Natural killer cell (primary cell): Measurements from ENCODE around the gene NUP98. TPM values are rescaled to one million over a fixed set of nuclear protein-coding genes. Genes with fewer than 3 reads are reported as not detected.

ENCODE experiments used
- ATAC-seq, 3 donors: fragments of 150-1000 bp in 2 of 3; fragments of 200-7000 bp in 1 of 3; cut with Tn5 transposase; 1 replicate in 1 of 3; 2 replicates in 2 of 3; pipeline ENCODE4 v1.10.0; 2021; ENCODE audit warnings: mild to moderate bottlenecking in 2 of 3, moderate library complexity in 2 of 3
- DNase-seq, 2 donors: peaks; one replicate each; pipeline versions ENCODE4 v3.0.0 to v3.0.0-alpha.2; 2013 to 2021; ENCODE audit warnings: mixed read lengths in 1 of 2
- H3K27ac ChIP-seq: one replicate; pipeline ENCODE4 v1.5.1; 2013; ENCODE audit warnings: mild to moderate bottlenecking, low read length
- H3K27me3 ChIP-seq: one replicate; pipeline ENCODE4 v1.6.1; 2013; ENCODE audit warnings: low read length; ENCODE audit not compliant: control insufficient read depth, insufficient read depth
- H3K36me3 ChIP-seq: one replicate; pipeline ENCODE4 v1.6.1; 2013; ENCODE audit warnings: low read length; ENCODE audit not compliant: control insufficient read depth, insufficient read depth
- H3K4me1 ChIP-seq: one replicate; pipeline ENCODE4 v1.6.1; 2013; ENCODE audit warnings: low read length; ENCODE audit not compliant: control insufficient read depth, insufficient read depth
- H3K4me3 ChIP-seq: one replicate; pipeline ENCODE4 v1.5.1; 2013; ENCODE audit warnings: low read length
- H3K9me3 ChIP-seq: one replicate; pipeline ENCODE4 v1.6.1; 2013; ENCODE audit warnings: low read length; ENCODE audit not compliant: control insufficient read depth, insufficient read depth
- H3K27ac Mint-ChIP-seq, 2 donors: one replicate each; pipeline ENCODE4 v1.8.0; 2022; ENCODE audit warnings: mild to moderate bottlenecking in 2 of 2, mixed read lengths in 2 of 2, moderate library complexity in 1 of 2
- H3K27me3 Mint-ChIP-seq, 2 donors: one replicate each; pipeline ENCODE4 v1.8.0; 2022; ENCODE audit warnings: low read depth in 2 of 2, mixed read lengths in 2 of 2
- H3K36me3 Mint-ChIP-seq: one replicate; pipeline ENCODE4 v1.8.0; 2022; ENCODE audit warnings: mixed read lengths
- H3K4me1 Mint-ChIP-seq, 2 donors: one replicate each; pipeline ENCODE4 v1.8.0; 2022; ENCODE audit warnings: mixed read lengths in 2 of 2
- H3K4me3 Mint-ChIP-seq: one replicate; pipeline ENCODE4 v1.8.0; 2022; ENCODE audit warnings: mild to moderate bottlenecking, moderate library complexity, mixed read lengths
- H3K9me3 Mint-ChIP-seq, 2 donors: one replicate each; pipeline ENCODE4 v1.8.0; 2022; ENCODE audit warnings: mixed read lengths in 2 of 2
- CTCF ChIP-seq: fragments of 200-600 bp; IDR thresholded peaks from one replicate; pipeline ENCODE4 v1.8.0; 2022; ENCODE audit warnings: antibody characterized with exemption
- WGBS: methylation state at CpG from one replicate; pipeline ENCODE4 v1.1.7; 2013; ENCODE audit warnings: missing lambda C conversion rate; ENCODE audit not compliant: insufficient coverage; 5-methylcytosine and 5-hydroxymethylcytosine counted together
- intact Hi-C: fragments of 100-400 bp; cut with micrococcal nuclease; formaldehyde crosslinking; loops from one replicate; pipeline ENCODE4 v1.14.2; 2022
- total RNA-seq, 4 donors: library from RNA; stranded (reverse); fragments of 120-200 nt in 1 of 4; gene quantifications; one replicate each; pipeline versions ENCODE4 v1.2.3 to v1.2.4, GENCODE V29; 2013 to 2022

Gene NUP98
- total RNA-seq, 3 donors from 2014 or later (not counting 1 experiment from before 2014, with no cell fraction given) = 88.5 to 103 (median 92.8) TPM

DNA sequence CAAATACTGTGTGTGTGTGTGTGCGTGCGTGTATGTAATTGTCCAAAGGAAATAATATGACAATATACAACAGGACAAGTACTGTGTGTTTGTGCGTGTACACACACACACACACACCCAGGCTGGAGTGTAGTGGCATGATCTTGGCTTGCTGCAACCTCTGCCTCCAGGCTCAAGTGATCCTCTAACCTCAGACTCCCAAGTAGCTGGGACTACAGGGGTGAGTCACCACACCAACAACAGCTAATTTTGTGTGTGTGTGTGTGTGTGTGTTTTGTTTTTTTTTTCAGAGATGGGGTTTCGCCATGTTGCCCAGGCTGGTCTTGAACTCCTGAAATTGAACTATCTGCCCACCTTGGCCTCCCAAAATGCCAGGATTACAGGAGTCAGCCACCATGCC lies 61.5 kb downstream of the NUP98 start:
- intact Hi-C loops = no loop called here
- 100% methylated on average over 1 of the region's 4 CpGs for WGBS
- Histone ChIP-seq H3K4me3 (no peak overlapping the region), H3K36me3 (peaks cover 66% of the 10 kb centered on the region), H3K4me1 (no peaks in the 10 kb centered on the region), H3K27ac (no peak overlapping the region), H3K27me3 (no peaks in the 10 kb centered on the region), H3K9me3 (no peaks in the 10 kb centered on the region)
- ATAC-seq (no peak), DNase-seq (no peak)
- peaks cover 6% of the 10 kb centered on the region for H3K36me3 Mint-ChIP-seq
- no peaks in the 10 kb centered on the region for H3K4me1 Mint-ChIP-seq
- no peaks in the 10 kb centered on the region for H3K27me3 Mint-ChIP-seq
- H3K27ac Mint-ChIP-seq = no peak overlapping the region
- H3K9me3 Mint-ChIP-seq = no peaks in the 10 kb centered on the region
- no peak for TF ChIP-seq CTCF
- H3K4me3 Mint-ChIP-seq = no peak overlapping the region

DNA sequence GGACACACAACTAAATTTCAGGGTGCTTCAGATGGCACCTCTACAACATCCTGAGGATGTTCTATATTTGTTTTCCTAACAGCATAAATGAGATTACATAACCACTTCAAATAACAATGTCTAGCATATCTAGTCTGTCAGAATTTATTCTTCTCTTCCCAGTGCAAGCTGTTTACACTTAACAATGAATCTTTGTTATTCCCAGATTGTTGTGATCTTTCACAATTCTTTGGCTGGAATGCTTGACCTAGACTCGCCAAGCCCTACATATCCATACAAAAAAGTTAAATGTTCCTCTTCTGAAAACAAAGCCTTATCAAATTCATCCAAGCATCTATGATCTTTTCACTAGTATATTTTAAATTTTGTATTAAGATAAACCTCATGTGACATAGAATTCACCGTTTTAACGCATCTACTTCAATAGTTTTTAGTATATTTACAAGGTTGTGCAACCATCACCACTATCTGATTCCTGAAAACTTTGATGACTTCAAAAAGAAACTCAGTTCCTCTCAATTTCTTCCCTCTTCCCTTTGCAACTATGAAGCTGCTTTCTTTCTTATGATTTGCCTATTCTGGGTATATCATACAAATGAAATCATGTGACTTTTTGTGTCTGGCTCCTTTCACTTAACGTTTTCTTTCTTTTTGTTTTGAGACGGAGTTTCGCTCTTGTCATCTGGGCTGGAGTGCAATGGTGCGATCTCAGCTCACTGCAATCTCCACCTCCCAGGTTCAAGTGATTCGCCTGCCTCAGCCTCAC lies 64.5 kb downstream of the NUP98 start:
- no peak for TF ChIP-seq CTCF
- peaks cover 19% of the 10 kb centered on the region for H3K36me3 Mint-ChIP-seq
- H3K9me3 Mint-ChIP-seq = no peaks in the 10 kb centered on the region
- Histone ChIP-seq H3K36me3 (peaks cover 75% of the 10 kb centered on the region), H3K27ac (no peak overlapping the region), H3K9me3 (no peaks in the 10 kb centered on the region), H3K4me3 (no peak overlapping the region), H3K4me1 (no peaks in the 10 kb centered on the region), H3K27me3 (no peaks in the 10 kb centered on the region)
- ATAC-seq (no peak), DNase-seq (no peak)
- H3K4me1 Mint-ChIP-seq = peaks cover 0 to 4% of the 10 kb centered on the region in 2 donors
- WGBS = 91% methylated on average over 8 of the region's 8 CpGs
- peak overlapping the region in 1 of 2 donors; percentile 6 for H3K27ac Mint-ChIP-seq
- intact Hi-C loops = no loop called here
- H3K27me3 Mint-ChIP-seq = no peaks in the 10 kb centered on the region
- H3K4me3 Mint-ChIP-seq = no peak overlapping the region

GRCh38 chr11:3723014-3723708 lies 74.2 kb downstream of the NUP98 start:
- H3K27me3 Mint-ChIP-seq = no peaks in the 10 kb centered on the region
- H3K4me3 Mint-ChIP-seq = no peak overlapping the region
- H3K4me1 Mint-ChIP-seq = no peaks in the 10 kb centered on the region
- ATAC-seq (no peak), DNase-seq (no peak)
- H3K27ac Mint-ChIP-seq = no peak overlapping the region
- no peaks in the 10 kb centered on the region for H3K9me3 ChIP-seq
- WGBS = 94% methylated on average over 5 of the region's 6 CpGs
- intact Hi-C loops = no loop called here
- peaks cover 22% of the 10 kb centered on the region for H3K36me3 Mint-ChIP-seq
- H3K27me3 ChIP-seq = no peaks in the 10 kb centered on the region
- no peak for TF ChIP-seq CTCF
- H3K4me1 ChIP-seq = no peaks in the 10 kb centered on the region
- H3K9me3 Mint-ChIP-seq = no peaks in the 10 kb centered on the region
- no peak overlapping the region for H3K27ac ChIP-seq
- peaks cover 86% of the 10 kb centered on the region for H3K36me3 ChIP-seq
- H3K4me3 ChIP-seq = no peak overlapping the region
